HEK293T (cell line): ENCODE measurements around the gene TNMD.

Experiments
- BHLHE40 ChIP-seq: fragments of 450-650 bp; IDR thresholded peaks from 2 replicates; pipeline ENCODE4 v1.6.1; 2016; ENCODE audit warnings: mild to moderate bottlenecking, moderate library complexity, borderline replicate concordance
- CTBP1 ChIP-seq: fragments of 450-650 bp; IDR thresholded peaks from 2 replicates; pipeline ENCODE4 v1.6.1; 2016; ENCODE audit warnings: borderline replicate concordance
- ELF4 ChIP-seq: fragments of 450-650 bp; IDR thresholded peaks from 2 replicates; pipeline ENCODE4 v1.6.1; 2017; ENCODE audit warnings: antibody characterized with exemption
- FOXA1 ChIP-seq: fragments of 450-650 bp; IDR thresholded peaks from 2 replicates; pipeline ENCODE4 v1.6.1; 2016; ENCODE audit warnings: mild to moderate bottlenecking
- FOXK2 ChIP-seq: fragments of 450-650 bp; IDR thresholded peaks from 2 replicates; pipeline ENCODE4 v1.6.1; 2016; ENCODE audit warnings: mild to moderate bottlenecking
- FOXM1 ChIP-seq: fragments of 450-650 bp; IDR thresholded peaks from 2 replicates; pipeline ENCODE4 v1.6.1; 2017; ENCODE audit warnings: mild to moderate bottlenecking, borderline replicate concordance
- HDGF ChIP-seq: fragments of 450-650 bp; IDR thresholded peaks from 2 replicates; pipeline ENCODE4 v1.6.1; 2017; ENCODE audit warnings: antibody characterized with exemption, borderline replicate concordance
- L3MBTL2 ChIP-seq: fragments of 450-650 bp; conservative IDR thresholded peaks from 2 replicates; pipeline ENCODE4 v1.6.1; 2016; ENCODE audit warnings: mild to moderate bottlenecking
- SP1 ChIP-seq: fragments of 450-650 bp; IDR thresholded peaks from 2 replicates; pipeline ENCODE4 v1.6.1; 2017
- SUZ12 ChIP-seq: fragments of 450-650 bp; IDR thresholded peaks from 2 replicates; pipeline ENCODE4 v1.6.1; 2016; ENCODE audit warnings: mild to moderate bottlenecking
- ZNF384 ChIP-seq: fragments of 450-650 bp; IDR thresholded peaks from 2 replicates; pipeline ENCODE4 v1.6.1; 2016

GRCh38 chrX:100596601-100597000 lies 11.9 kb downstream of the TNMD start:
- no peak for TF ChIP-seq FOXK2
- no peak for TF ChIP-seq L3MBTL2
- TF ChIP-seq SUZ12, result no peak
- no peak for TF ChIP-seq BHLHE40
- no peak for TF ChIP-seq SP1
- no peak for TF ChIP-seq FOXA1
- no peak for TF ChIP-seq FOXM1
- no peak for TF ChIP-seq CTBP1
- TF ChIP-seq ELF4, result no peak
- TF ChIP-seq HDGF, result no peak
- TF ChIP-seq ZNF384, result no peak
